ENCODE data around the gene SYNE3. TPM values are rescaled to one million over a fixed set of nuclear protein-coding genes. Genes with fewer than 3 reads are reported as not detected.

The SYNE3 gene
- total and polyA plus RNA-seq, 2 donors (not counting 1 experiment from before 2014, with no cell fraction given), result 17.8 to 76.1 TPM

DNA sequence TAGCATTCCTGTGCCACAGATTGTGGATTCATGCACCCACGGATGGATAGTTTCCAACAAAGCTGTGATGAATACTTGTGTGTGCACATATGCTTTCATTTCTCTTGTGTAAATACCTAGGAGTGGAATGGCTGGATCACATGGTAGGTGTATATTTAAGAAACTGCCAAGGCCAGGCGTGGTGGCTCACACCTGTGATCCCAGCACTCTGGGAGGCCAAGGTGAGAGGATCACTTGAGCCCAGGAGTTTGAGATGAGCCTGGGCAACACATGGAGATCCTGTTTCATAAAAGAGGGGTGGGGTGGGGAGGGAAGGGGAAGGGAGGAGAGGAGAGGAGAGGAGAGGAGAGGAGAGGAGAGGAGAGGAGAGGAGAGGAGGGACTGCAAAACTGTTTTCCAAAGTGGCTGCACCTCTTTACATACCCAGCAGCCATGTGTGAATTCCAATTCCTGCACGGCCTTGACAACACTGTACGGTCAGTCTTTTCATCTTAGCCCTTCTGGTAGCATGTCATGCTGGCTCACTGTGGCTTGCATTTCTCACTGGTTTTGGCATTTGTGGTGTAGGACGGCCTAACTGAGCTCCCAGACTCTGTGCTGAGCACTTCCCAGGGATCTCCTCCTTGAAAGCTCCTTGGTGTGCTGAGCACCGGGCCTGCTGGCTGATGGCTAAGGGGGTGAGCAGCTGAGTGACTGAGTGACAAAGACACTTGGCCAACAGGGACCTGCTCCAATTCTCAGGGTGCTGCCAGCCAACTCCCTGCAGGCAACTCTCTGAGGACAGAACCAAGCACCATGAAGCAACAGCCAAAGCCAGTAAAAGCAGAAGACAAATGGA, 27.9 kb downstream of the SYNE3 start:
- ChIA-PET POLR2A (no interaction called here), CTCF (interaction anchor here (0.9 to 2.0 kb wide), 3 partner anchors 16 to 39 kb away, joined by 3 to 15 read pairs (median 4); no protein-coding TSS in a partner anchor)
- peak overlapping the region; percentile 86 for H3K27ac Mint-ChIP-seq

More for the DNA sequence above, 27.9 kb downstream of the SYNE3 start:
- no peak for TF ChIP-seq EZH2 (IDR thresholded peaks at IDR 0.05; ENCODE audit: borderline replicate concordance, insufficient read depth, low read depth, low read length, poor library complexity, severe bottlenecking)
- TF ChIP-seq, protein P1, sequence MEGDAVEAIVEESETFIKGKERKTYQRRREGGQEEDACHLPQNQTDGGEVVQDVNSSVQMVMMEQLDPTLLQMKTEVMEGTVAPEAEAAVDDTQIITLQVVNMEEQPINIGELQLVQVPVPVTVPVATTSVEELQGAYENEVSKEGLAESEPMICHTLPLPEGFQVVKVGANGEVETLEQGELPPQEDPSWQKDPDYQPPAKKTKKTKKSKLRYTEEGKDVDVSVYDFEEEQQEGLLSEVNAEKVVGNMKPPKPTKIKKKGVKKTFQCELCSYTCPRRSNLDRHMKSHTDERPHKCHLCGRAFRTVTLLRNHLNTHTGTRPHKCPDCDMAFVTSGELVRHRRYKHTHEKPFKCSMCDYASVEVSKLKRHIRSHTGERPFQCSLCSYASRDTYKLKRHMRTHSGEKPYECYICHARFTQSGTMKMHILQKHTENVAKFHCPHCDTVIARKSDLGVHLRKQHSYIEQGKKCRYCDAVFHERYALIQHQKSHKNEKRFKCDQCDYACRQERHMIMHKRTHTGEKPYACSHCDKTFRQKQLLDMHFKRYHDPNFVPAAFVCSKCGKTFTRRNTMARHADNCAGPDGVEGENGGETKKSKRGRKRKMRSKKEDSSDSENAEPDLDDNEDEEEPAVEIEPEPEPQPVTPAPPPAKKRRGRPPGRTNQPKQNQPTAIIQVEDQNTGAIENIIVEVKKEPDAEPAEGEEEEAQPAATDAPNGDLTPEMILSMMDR (IDR thresholded peaks at IDR 0.05), result no peak
- no peak for DNase-seq
- 84% methylated on average over 5 of the region's 6 CpGs for WGBS (ENCODE audit: insufficient coverage)
- no peaks in the 10 kb centered on the region for H3K27me3 ChIP-seq (replicated peaks in 1 of 4; ENCODE audit: control extremely low read depth in 1 of 4, control insufficient read depth in 3 of 4, insufficient read depth in 4 of 4, low read length in 3 of 4)
- H3K36me3 ChIP-seq (replicated peaks in 1 of 2; ENCODE audit: control extremely low read depth in 1 of 2, control insufficient read depth in 1 of 2, extremely low read depth in 1 of 2, insufficient read depth in 2 of 2, low read length in 1 of 2), result peaks cover 0 to 13% of the 10 kb centered on the region in 2 experiments
- peaks cover 0 to 2% (median 0%) of the 10 kb centered on the region in 3 donors for H3K9me3 ChIP-seq (ENCODE audit: control extremely low read depth in 1 of 3, control insufficient read depth in 2 of 3, insufficient read depth in 1 of 3, low read length in 2 of 3)
- H4K20me1 ChIP-seq (ENCODE audit: control insufficient read depth, insufficient read depth, low read length, poor library complexity, severe bottlenecking), result peaks cover 17% of the 10 kb centered on the region
- H3K4me3 ChIP-seq (ENCODE audit: control extremely low read depth in 1 of 5, extremely low read depth in 1 of 5, insufficient read depth in 1 of 5, low read depth in 2 of 5, low read length in 4 of 5), result no peak overlapping the region
- H3K9ac ChIP-seq (ENCODE audit: low read length), result no peak overlapping the region
- H3K4me1 ChIP-seq (ENCODE audit: control insufficient read depth in 2 of 2, insufficient read depth in 2 of 2, low read length in 2 of 2), result peaks cover 70 to 79% of the 10 kb centered on the region in 2 donors
- H3K27ac ChIP-seq (ENCODE audit: low read length in 2 of 2), result peak overlapping the region in 1 of 2 donors; percentile 9
- Mint-ChIP-seq H3K9me3 (ENCODE audit: insufficient read depth) (no peaks in the 10 kb centered on the region), H3K4me1 (peaks cover 86% of the 10 kb centered on the region), H3K27me3 (no peaks in the 10 kb centered on the region), H3K4me3 (peak overlapping the region; percentile 26)
- no peak for ATAC-seq (ENCODE audit: low read depth)
- no peak overlapping the region for H2AFZ ChIP-seq (ENCODE audit: insufficient read depth, low read depth, low read length, poor library complexity, severe bottlenecking)
- peak overlapping the region; percentile 15 for H3K4me2 ChIP-seq (replicated peaks; ENCODE audit: low read depth, low read length, poor library complexity, severe bottlenecking)
- intact Hi-C loops (cut with micrococcal nuclease), result no loop called here
- H3K79me2 ChIP-seq (ENCODE audit: control insufficient read depth, insufficient read depth, low read length), result peaks cover 99% of the 10 kb centered on the region

All from B cell (primary cell).